IMR-90 (cell line): Measurements from ENCODE around the gene ABCC8. TPM values are rescaled to one million over a fixed set of nuclear protein-coding genes. Genes with fewer than 3 reads are reported as not detected.

Source experiments
- ATAC-seq: fragments of 200-7000 bp; cut with Tn5 transposase; 2 replicates; pipeline ENCODE4 v1.9.1; 2020; ENCODE audit warnings: low read depth, mild to moderate bottlenecking, moderate library complexity
- BruUV-seq: library from RNA; stranded (reverse); fragments of 400-500 nt; replicated peaks from 2 replicates; lab custom pipeline; 2021; lab: Mats Ljungman, UMichigan
- CTCF ChIA-PET: fragments of 300-600 bp; formaldehyde crosslinking; extraction: SDS; loops from one replicate; lab custom pipeline; 2021; ENCODE audit warnings: antibody characterized with exemption; lab: Yijun Ruan, JAX
- POLR2A ChIA-PET: fragments of 300-600 bp; sonication (Branson Sonifier 250); formaldehyde crosslinking; loops from one replicate; lab custom pipeline; 2022; ENCODE audit warnings: antibody characterized with exemption; ENCODE audit not compliant: unreplicated experiment; lab: Charles Lee
- DNase-seq: peaks from one replicate; pipeline ENCODE4 v3.0.0; 2013
- H2AFZ ChIP-seq: replicated peaks from 2 replicates; pipeline ENCODE3; 2013; ENCODE audit warnings: low read length, mild to moderate bottlenecking; ENCODE audit not compliant: poor library complexity
- H2AK5ac ChIP-seq: 2 replicates; pipeline ENCODE4 v1.6.1; 2013; ENCODE audit warnings: low read depth, low read length, inconsistent platforms
- H2AK9ac ChIP-seq: replicated peaks from 2 replicates; pipeline ENCODE3; 2013; ENCODE audit warnings: mild to moderate bottlenecking, low read depth, low read length, moderate library complexity; ENCODE audit not compliant: poor library complexity
- H2BK120ac ChIP-seq: 2 replicates; pipeline ENCODE4 v1.6.1; 2013; ENCODE audit warnings: low read depth, low read length, inconsistent platforms
- H2BK15ac ChIP-seq: 3 replicates; pipeline ENCODE4 v1.6.1; 2013; ENCODE audit warnings: low read depth, low read length, inconsistent platforms
- H2BK20ac ChIP-seq: 2 replicates; pipeline ENCODE4 v1.6.1; 2013; ENCODE audit warnings: low read depth, mild to moderate bottlenecking, inconsistent platforms, low read length, moderate library complexity
- H2BK5ac ChIP-seq: 2 replicates; pipeline ENCODE4 v1.6.1; 2013; ENCODE audit warnings: mild to moderate bottlenecking, low read depth, low read length, inconsistent platforms; ENCODE audit not compliant: poor library complexity, severe bottlenecking
- H3K14ac ChIP-seq: replicated peaks from 2 replicates; pipeline ENCODE4 v1.6.1; 2013; ENCODE audit warnings: low read depth, low read length, inconsistent platforms
- H3K18ac ChIP-seq: 2 replicates; pipeline ENCODE4 v1.6.1; 2013; ENCODE audit warnings: low read depth, low read length, control low read depth
- H3K23ac ChIP-seq: 2 replicates; pipeline ENCODE4 v1.6.1; 2013; ENCODE audit warnings: low read depth, low read length, inconsistent platforms
- H3K27ac ChIP-seq: 2 replicates; pipeline ENCODE4 v1.5.1; 2013; ENCODE audit warnings: mild to moderate bottlenecking, control low read depth, low read length; ENCODE audit not compliant: insufficient read depth
- H3K27me3 ChIP-seq: 2 replicates; pipeline ENCODE4 v1.6.1; 2013; ENCODE audit warnings: low read length; ENCODE audit not compliant: control insufficient read depth, insufficient read depth
- H3K36me3 ChIP-seq: 2 replicates; pipeline ENCODE4 v1.6.1; 2013; ENCODE audit warnings: low read length, mixed read lengths; ENCODE audit not compliant: control insufficient read depth, insufficient read depth
- H3K4ac ChIP-seq: 2 replicates; pipeline ENCODE4 v1.6.1; 2013; ENCODE audit warnings: low read depth, low read length, inconsistent platforms
- H3K4me1 ChIP-seq: 2 replicates; pipeline ENCODE4 v1.6.1; 2013; ENCODE audit warnings: low read length, mixed read lengths; ENCODE audit not compliant: control insufficient read depth, insufficient read depth
- H3K4me2 ChIP-seq: 2 replicates; pipeline ENCODE4 v1.6.1; 2013; ENCODE audit warnings: low read depth, mild to moderate bottlenecking, control low read depth, low read length, moderate library complexity
- H3K4me3 ChIP-seq: 2 replicates; pipeline ENCODE4 v1.5.1; 2013; ENCODE audit warnings: low read depth, mild to moderate bottlenecking, control low read depth, low read length, moderate library complexity; ENCODE audit not compliant: insufficient read depth
- H3K56ac ChIP-seq: 2 replicates; pipeline ENCODE4 v1.6.1; 2013; ENCODE audit warnings: low read length, inconsistent platforms; ENCODE audit not compliant: insufficient read depth; ENCODE audit errors: extremely low read depth
- H3K79me1 ChIP-seq, 2 experiments: 2 replicates each; pipeline ENCODE4 v1.6.1; 2013; ENCODE audit warnings: low read length in 2 of 2, inconsistent platforms in 1 of 2, low read depth in 1 of 2
- H3K9ac ChIP-seq: 2 replicates; pipeline ENCODE4 v1.6.1; 2013; ENCODE audit warnings: low read depth, low read length, control low read depth
- H3K9me1 ChIP-seq: 2 replicates; pipeline ENCODE4 v1.6.1; 2013; ENCODE audit warnings: low read length, inconsistent platforms; ENCODE audit not compliant: insufficient read depth
- H3K9me3 ChIP-seq: 2 replicates; pipeline ENCODE4 v1.6.1; 2013; ENCODE audit warnings: low read length; ENCODE audit not compliant: control insufficient read depth, insufficient read depth
- H4K20me1 ChIP-seq: 2 replicates; pipeline ENCODE4 v1.6.1; 2013; ENCODE audit warnings: low read length, inconsistent platforms; ENCODE audit not compliant: insufficient read depth
- H4K5ac ChIP-seq: 2 replicates; pipeline ENCODE4 v1.6.1; 2013; ENCODE audit warnings: mild to moderate bottlenecking, low read depth, low read length, control low read depth
- H4K8ac ChIP-seq, 2 experiments: 2 replicates each; pipeline ENCODE4 v1.6.1; 2013; ENCODE audit warnings: low read depth in 2 of 2, low read length in 2 of 2, control low read depth in 1 of 2, inconsistent platforms in 1 of 2
- H4K91ac ChIP-seq: 2 replicates; pipeline ENCODE4 v1.6.1; 2013; ENCODE audit warnings: low read depth, low read length, inconsistent platforms; ENCODE audit not compliant: insufficient read depth
- BHLHE40 ChIP-seq: fragments of 150-350 bp; IDR thresholded peaks from 2 replicates; pipeline ENCODE4 v1.6.1; 2016; ENCODE audit warnings: mild to moderate bottlenecking, low read depth, low read length
- CEBPB ChIP-seq: IDR thresholded peaks from 2 replicates; pipeline ENCODE4 v1.6.1; 2012; ENCODE audit warnings: low read depth, low read length, improper control_type of control experiment
- FOS ChIP-seq: fragments of 150-350 bp; IDR thresholded peaks from 2 replicates; pipeline ENCODE4 v1.6.1; 2016; ENCODE audit warnings: low read depth, low read length
- POLR2A ChIP-seq: IDR thresholded peaks from 2 replicates; pipeline ENCODE4 v1.6.1; 2012; ENCODE audit warnings: mild to moderate bottlenecking, low read depth, low read length
- WGBS, 2 experiments: methylation state at CpG; one replicate each; pipeline versions ENCODE4 v1.1.5 to v1.1.7; 2013; ENCODE audit warnings: missing lambda C conversion rate in 2 of 2; ENCODE audit not compliant: insufficient read length in 1 of 2; ENCODE audit errors: extremely low coverage in 2 of 2; 5-methylcytosine and 5-hydroxymethylcytosine counted together
- dilution Hi-C: fragments of 300-500 bp; cut with HindIII; formaldehyde crosslinking; loops from one replicate; pipeline ENCODE4 v1.14.3; 2018; ENCODE audit warnings: low sequenced_read_pairs; ENCODE audit not compliant: unreplicated experiment
- in situ Hi-C: fragments of 300-500 bp; cut with MboI; formaldehyde crosslinking; loops from 3 replicates; pipeline ENCODE4 v1.14.3; 2019; ENCODE audit warnings: low sequenced_read_pairs, inconsistent platforms, mixed read lengths
- intact Hi-C: fragments of 100-400 bp; cut with micrococcal nuclease; formaldehyde crosslinking; loops from 2 replicates; pipeline ENCODE4 v1.10.0; 2022
- polyA plus RNA-seq, 3 experiments: library from polyadenylated mRNA; depleted of rRNA; stranded (reverse); fragments of >200 nt; gene quantifications; 2 replicates each; pipeline ENCODE4 v1.2.3, GENCODE V29; 2012; ENCODE audit warnings: low replicate concordance in 1 of 3
- total RNA-seq: library from RNA; depleted of rRNA; stranded (reverse); fragments of >200 nt; gene quantifications from 2 replicates; pipeline ENCODE4 v1.2.3, GENCODE V29; 2012
- TF ChIP-seq, protein P1 (sequence below): conservative IDR thresholded peaks from 2 replicates; pipeline ENCODE4 v1.5.1; 2012; ENCODE audit warnings: mild to moderate bottlenecking, low read depth, low read length, improper control_type of control experiment
- TF ChIP-seq, protein P2 (sequence below): fragments of 150-350 bp; IDR thresholded peaks from 2 replicates; pipeline ENCODE4 v1.6.1; 2017; ENCODE audit warnings: mild to moderate bottlenecking, antibody characterized with exemption, low read length, low read depth

ABCC8 gene
- total and polyA plus RNA-seq, 2 of the 4 experiments (the other 2 are of a cell fraction), result not detected

DNA sequence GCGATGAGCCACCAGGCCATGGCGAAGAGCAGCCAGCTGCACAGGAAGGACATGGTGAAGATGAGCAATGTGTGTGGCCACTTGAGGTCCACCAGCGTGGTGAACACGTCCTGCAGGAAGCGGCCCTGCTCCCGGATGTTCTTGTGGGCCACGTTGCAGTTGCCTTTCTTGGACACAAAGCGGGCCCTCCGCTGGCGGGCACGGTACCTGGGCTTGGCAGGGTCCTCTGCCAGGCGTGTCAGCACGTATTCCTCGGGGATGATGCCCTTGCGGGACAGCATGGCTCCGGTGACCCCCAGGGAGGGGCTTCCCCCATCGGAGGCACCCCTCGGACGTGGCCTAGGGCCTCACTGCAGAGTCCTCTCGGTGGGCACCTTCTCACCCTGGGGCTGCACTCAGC, 88.8 kb downstream of the ABCC8 start:
- Histone ChIP-seq H3K9me1 (peaks cover 8% of the 10 kb centered on the region), H4K8ac (no peak overlapping the region), H3K14ac (no peak overlapping the region), H4K91ac (no peak overlapping the region), H3K27ac (no peak overlapping the region), H3K4me2 (no peak overlapping the region), H3K36me3 (no peaks in the 10 kb centered on the region), H3K27me3 (peaks cover 24% of the 10 kb centered on the region; the same call in 1 of the 2 replicates), H2AK5ac (no peak overlapping the region), H3K9ac (no peak overlapping the region), H3K9me3 (no peaks in the 10 kb centered on the region), H2AK9ac (no peak overlapping the region), H3K56ac (no peak overlapping the region), H2AFZ (no peak overlapping the region), H3K4ac (no peak overlapping the region), H2BK20ac (no peak overlapping the region), H3K4me1 (no peaks in the 10 kb centered on the region), H3K18ac (no peak overlapping the region), H4K20me1 (no peaks in the 10 kb centered on the region), H2BK15ac (no peak overlapping the region), H2BK120ac (no peak overlapping the region), H3K4me3 (no peak overlapping the region), H4K5ac (no peak overlapping the region), H3K23ac (no peak overlapping the region), H3K79me1 (no peaks in the 10 kb centered on the region), H2BK5ac (no peak overlapping the region)
- dilution Hi-C loops (no loop called here), in situ Hi-C loops (no loop called here), intact Hi-C loops (loop anchor here (1.0 kb wide), 1 partner anchor 116 kb away; no protein-coding TSS in a partner anchor)
- POLR2A ChIA-PET, result no interaction called here
- no peak for ATAC-seq
- BruUV-seq, result no TSS peak
- CTCF ChIA-PET, result no interaction called here
- no peak for DNase-seq
- 95% methylated on average over 14 of the region's 20 CpGs; no CpG with 5 or more reads in 1 of the 2 experiments for WGBS, 2 experiments
- TF ChIP-seq, protein P1, sequence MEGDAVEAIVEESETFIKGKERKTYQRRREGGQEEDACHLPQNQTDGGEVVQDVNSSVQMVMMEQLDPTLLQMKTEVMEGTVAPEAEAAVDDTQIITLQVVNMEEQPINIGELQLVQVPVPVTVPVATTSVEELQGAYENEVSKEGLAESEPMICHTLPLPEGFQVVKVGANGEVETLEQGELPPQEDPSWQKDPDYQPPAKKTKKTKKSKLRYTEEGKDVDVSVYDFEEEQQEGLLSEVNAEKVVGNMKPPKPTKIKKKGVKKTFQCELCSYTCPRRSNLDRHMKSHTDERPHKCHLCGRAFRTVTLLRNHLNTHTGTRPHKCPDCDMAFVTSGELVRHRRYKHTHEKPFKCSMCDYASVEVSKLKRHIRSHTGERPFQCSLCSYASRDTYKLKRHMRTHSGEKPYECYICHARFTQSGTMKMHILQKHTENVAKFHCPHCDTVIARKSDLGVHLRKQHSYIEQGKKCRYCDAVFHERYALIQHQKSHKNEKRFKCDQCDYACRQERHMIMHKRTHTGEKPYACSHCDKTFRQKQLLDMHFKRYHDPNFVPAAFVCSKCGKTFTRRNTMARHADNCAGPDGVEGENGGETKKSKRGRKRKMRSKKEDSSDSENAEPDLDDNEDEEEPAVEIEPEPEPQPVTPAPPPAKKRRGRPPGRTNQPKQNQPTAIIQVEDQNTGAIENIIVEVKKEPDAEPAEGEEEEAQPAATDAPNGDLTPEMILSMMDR, result no peak
- no peak for TF ChIP-seq BHLHE40
- TF ChIP-seq POLR2A, result no peak
- no peak for TF ChIP-seq CEBPB
- TF ChIP-seq, protein P2, sequence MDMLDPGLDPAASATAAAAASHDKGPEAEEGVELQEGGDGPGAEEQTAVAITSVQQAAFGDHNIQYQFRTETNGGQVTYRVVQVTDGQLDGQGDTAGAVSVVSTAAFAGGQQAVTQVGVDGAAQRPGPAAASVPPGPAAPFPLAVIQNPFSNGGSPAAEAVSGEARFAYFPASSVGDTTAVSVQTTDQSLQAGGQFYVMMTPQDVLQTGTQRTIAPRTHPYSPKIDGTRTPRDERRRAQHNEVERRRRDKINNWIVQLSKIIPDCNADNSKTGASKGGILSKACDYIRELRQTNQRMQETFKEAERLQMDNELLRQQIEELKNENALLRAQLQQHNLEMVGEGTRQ, result no peak
- TF ChIP-seq FOS, result no peak
